DND-41 (cell line): ENCODE measurements around the gene MT1M.

Experiments
- ATAC-seq: fragments of 200-7000 bp; cut with Tn5 transposase; 3 replicates; pipeline ENCODE4 v1.9.1; 2021; ENCODE audit warnings: low read depth; ENCODE audit not compliant: insufficient read depth
- DNase-seq: peaks from one replicate; pipeline ENCODE4 v3.0.0-alpha.2; 2020
- H2AFZ ChIP-seq: 2 replicates; pipeline ENCODE4 v1.6.0; 2012; ENCODE audit warnings: low read depth, low read length
- H3K27ac ChIP-seq: 2 replicates; pipeline ENCODE4 v1.5.1; 2012; ENCODE audit warnings: low read length, inconsistent platforms
- H3K27me3 ChIP-seq: fragments of 200-600 bp; sonication (generic); 2 replicates; pipeline ENCODE4 v1.6.0; 2012; ENCODE audit warnings: low read length, mild to moderate bottlenecking, inconsistent platforms; ENCODE audit not compliant: insufficient read depth, poor library complexity
- H3K36me3 ChIP-seq: 2 replicates; pipeline ENCODE4 v1.5.1; 2012; ENCODE audit warnings: low read length, inconsistent platforms; ENCODE audit not compliant: insufficient read depth
- H3K4me1 ChIP-seq: 2 replicates; pipeline ENCODE4 v1.5.1; 2012; ENCODE audit warnings: mild to moderate bottlenecking, low read length; ENCODE audit not compliant: insufficient read depth
- H3K4me2 ChIP-seq: 2 replicates; pipeline ENCODE4 v1.6.0; 2012; ENCODE audit warnings: mild to moderate bottlenecking, moderate library complexity, low read length, inconsistent platforms; ENCODE audit not compliant: insufficient read depth
- H3K4me3 ChIP-seq, 2 experiments: fragments of 200-600 bp in 1 of 2; shearing (Covaris generic) in 1 of 2; 2 replicates each; pipeline ENCODE4 v1.5.1; 2012 to 2016; ENCODE audit warnings: inconsistent platforms in 2 of 2, low read length in 2 of 2, mild to moderate bottlenecking in 2 of 2, low read depth in 1 of 2, moderate library complexity in 1 of 2
- H3K79me2 ChIP-seq: 2 replicates; pipeline ENCODE4 v1.6.0; 2012; ENCODE audit warnings: low read length, inconsistent platforms; ENCODE audit not compliant: insufficient read depth
- H3K9ac ChIP-seq: 2 replicates; pipeline ENCODE4 v1.6.0; 2012; ENCODE audit warnings: low read depth, mild to moderate bottlenecking, inconsistent platforms, low read length, moderate library complexity
- H3K9me3 ChIP-seq: 2 replicates; pipeline ENCODE4 v1.5.1; 2012; ENCODE audit warnings: low read length, moderate library complexity, mild to moderate bottlenecking, inconsistent platforms; ENCODE audit not compliant: insufficient read depth, severe bottlenecking
- H4K20me1 ChIP-seq: 2 replicates; pipeline ENCODE4 v1.6.0; 2012; ENCODE audit warnings: low read length; ENCODE audit not compliant: insufficient read depth
- CTCF ChIP-seq: IDR thresholded peaks from 2 replicates; pipeline ENCODE4 v1.5.1; 2012; ENCODE audit warnings: borderline replicate concordance, low read length, moderate library complexity, mild to moderate bottlenecking; ENCODE audit not compliant: poor library complexity, severe bottlenecking; ENCODE audit errors: extremely low read depth
- EZH2 ChIP-seq: IDR thresholded peaks from 3 replicates; pipeline ENCODE4 v1.6.1; 2012; ENCODE audit warnings: borderline replicate concordance, low read depth, mild to moderate bottlenecking, moderate library complexity, low read length, inconsistent platforms; ENCODE audit not compliant: severe bottlenecking

Gene MT1M

GRCh38 chr16:56606071-56606475 is 26.4 kb upstream of the MT1M start:
- no peaks in the 10 kb centered on the region for H4K20me1 ChIP-seq
- no peak for TF ChIP-seq EZH2
- no peak for TF ChIP-seq CTCF
- H3K4me1 ChIP-seq, result peaks cover 39% of the 10 kb centered on the region
- H3K27me3 ChIP-seq, result peaks cover 3% of the 10 kb centered on the region
- no peak for DNase-seq
- H3K4me3 ChIP-seq, result no peak overlapping the region
- no peak for ATAC-seq
- no peaks in the 10 kb centered on the region for H3K79me2 ChIP-seq
- H3K27ac ChIP-seq, result no peak overlapping the region
- H3K4me2 ChIP-seq, result no peak overlapping the region
- no peaks in the 10 kb centered on the region for H3K36me3 ChIP-seq
- H2AFZ ChIP-seq, result no peak overlapping the region
- H3K9ac ChIP-seq, result no peak overlapping the region
- no peaks in the 10 kb centered on the region for H3K9me3 ChIP-seq

GRCh38 chr16:56606476-56607108 is 25.9 kb upstream of the MT1M start:
- Histone ChIP-seq H3K9me3 (no peaks in the 10 kb centered on the region), H2AFZ (no peak overlapping the region), H3K79me2 (no peaks in the 10 kb centered on the region), H3K27me3 (no peaks in the 10 kb centered on the region), H4K20me1 (no peaks in the 10 kb centered on the region), H3K27ac (no peak overlapping the region), H3K9ac (no peak overlapping the region), H3K4me3 (no peak overlapping the region), H3K4me2 (no peak overlapping the region), H3K36me3 (no peaks in the 10 kb centered on the region), H3K4me1 (peaks cover 41% of the 10 kb centered on the region)
- ATAC-seq, result no peak
- TF ChIP-seq EZH2 (no peak), CTCF (no peak)
- DNase-seq, result no peak

GRCh38 chr16:56607109-56607618 is 25.3 kb upstream of the MT1M start:
- Histone ChIP-seq H2AFZ (peak overlapping the region; percentile 88; the same call in 1 of the 2 replicates), H3K4me2 (no peak overlapping the region; the same call in 1 of the 2 replicates), H3K9ac (no peak overlapping the region), H3K36me3 (no peaks in the 10 kb centered on the region), H3K79me2 (no peaks in the 10 kb centered on the region), H3K27ac (peak overlapping the region; percentile 87; the same call in 1 of the 2 replicates), H4K20me1 (no peaks in the 10 kb centered on the region), H3K4me1 (peaks cover 41% of the 10 kb centered on the region), H3K9me3 (no peaks in the 10 kb centered on the region), H3K4me3 (no peak overlapping the region), H3K27me3 (no peaks in the 10 kb centered on the region)
- DNase-seq, result no peak
- no peak for ATAC-seq
- TF ChIP-seq EZH2 (no peak), CTCF (no peak)
